Activated CD4-positive, alpha-beta T cell treated with anti-CD3 and anti-CD28 coated beads for 24 hours (primary cell): ENCODE measurements around the gene CDKN2B-AS1.
A peak's percentile ranks its signal among the peaks of the same experiment; 100 is the strongest.

Experiments used
- DNase-seq, 2 donors: peaks; one replicate each; pipeline ENCODE4 v3.0.0-alpha.2; 2020; ENCODE audit warnings: low read depth in 2 of 2

Gene CDKN2B-AS1

DNA sequence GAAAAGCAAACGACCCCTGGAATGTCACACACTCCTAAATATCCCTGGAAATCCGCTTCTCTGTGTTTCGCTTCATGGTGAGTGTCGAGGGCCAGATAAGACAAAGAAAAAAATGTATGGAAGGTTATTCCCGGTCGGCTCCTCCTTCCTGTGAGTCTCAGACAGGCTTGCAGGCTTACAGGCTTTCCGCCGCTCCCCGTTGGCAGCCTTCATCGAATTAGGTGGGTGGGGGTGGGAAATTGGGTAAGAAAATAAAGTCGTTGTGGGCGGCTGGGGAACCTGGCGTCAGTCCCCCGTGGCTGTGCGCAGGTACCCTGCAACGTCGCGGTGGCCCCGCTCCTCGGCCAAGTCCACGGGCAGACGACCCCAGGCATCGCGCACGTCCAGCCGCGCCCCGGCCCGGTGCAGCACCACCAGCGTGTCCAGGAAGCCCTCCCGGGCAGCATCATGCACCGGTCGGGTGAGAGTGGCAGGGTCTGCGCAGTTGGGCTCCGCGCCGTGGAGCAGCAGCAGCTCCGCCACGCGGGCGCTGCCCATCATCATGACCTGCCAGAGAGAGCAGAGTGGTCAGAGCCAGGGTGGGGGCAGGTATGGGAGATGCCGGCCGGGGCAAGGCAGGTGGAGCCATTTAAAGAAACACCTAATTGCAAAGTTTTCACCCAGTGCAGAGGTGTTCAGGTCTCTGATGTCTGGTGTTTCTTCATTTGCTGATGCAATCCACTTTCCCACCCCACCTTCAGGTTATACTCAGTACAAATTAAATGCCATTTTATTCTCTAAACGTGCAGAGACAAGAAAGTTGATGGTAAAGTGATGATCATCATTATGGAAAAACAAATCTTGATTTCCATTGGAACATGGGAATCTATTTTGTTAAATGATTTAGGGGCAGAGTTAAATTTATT, 11.4 kb downstream of the CDKN2B-AS1 start:
- no peak for DNase-seq

DNA sequence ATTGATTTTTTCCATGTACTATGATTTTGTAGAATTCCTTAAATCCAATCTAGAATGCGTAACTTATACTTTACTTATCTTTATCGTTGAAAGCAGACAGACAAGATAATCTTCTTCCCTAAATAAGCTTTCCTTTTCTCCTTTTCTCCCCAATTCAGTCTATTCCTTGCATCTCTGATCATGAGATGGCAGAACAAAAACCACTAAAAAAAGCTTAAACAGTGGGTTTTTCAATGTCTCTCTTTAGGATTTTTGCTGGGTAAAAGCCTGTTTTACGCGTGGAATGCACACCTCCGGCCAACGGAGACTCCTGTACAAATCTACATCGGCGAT, 13.8 kb downstream of the CDKN2B-AS1 start:
- no peak for DNase-seq

DNA sequence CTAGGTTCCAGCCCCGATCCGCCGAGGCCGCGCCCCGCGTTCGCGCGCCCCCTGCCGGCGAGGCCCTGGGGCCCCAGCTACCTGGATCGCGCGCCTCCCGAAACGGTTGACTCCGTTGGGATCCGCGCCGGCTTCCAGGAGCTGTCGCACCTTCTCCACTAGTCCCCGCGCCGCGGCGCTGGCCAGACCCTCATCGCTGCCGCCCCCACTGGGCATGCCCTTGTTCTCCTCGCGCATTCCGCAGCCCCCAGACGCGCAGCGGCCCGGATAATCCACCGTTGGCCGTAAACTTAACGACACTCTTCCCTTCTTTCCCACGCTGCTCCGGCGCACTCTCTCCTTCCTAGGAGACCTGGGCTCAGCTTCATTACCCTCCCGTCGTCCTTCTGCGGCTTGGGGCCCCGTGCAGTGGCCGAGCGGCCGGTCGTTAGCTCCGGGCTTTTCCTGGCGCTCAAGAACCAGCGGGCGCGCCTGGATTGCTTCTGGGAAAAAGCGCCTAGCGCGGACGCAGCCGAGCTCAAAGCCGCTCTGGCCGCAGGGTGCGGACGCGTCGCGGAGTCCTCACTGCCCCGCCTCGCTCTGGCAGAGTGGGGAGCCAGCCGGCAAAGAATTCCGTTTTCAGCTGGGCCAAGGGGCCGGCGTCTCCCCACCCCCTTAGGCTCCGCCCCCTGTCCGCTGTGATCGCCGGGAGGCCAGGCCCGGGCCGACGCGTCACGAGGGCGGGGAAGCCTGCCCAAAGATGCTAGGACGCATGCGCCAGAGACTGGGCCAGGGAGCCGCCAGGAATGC, 14.3 kb downstream of the CDKN2B-AS1 start, which contains the start of gene CDKN2B:
Gene CDKN2B, minus strand, starts transcription at position 589 of the 789 bp plus-strand sequence. Its CDS starts 352 bp downstream, at position 237.
- peak; percentile 54 to 66 for DNase-seq

DNA sequence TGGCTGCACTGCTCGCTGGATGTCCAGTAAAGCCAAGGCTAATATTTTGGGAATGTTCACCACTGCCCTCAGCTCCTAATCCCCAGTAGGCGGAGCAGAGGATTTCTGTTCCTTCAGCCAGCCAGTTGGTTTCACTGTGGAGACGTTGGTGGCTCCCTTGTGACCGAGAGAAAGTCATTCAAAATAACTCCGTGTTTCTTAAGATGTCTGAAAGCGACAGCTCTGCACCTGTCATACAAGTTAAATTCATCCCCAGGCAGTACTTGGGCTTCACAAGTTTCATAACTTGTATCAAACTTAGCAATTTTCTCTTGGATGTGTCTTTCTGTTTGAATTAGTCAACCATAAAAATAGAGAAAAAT, 14.9 kb downstream of the CDKN2B-AS1 start:
- DNase-seq: no peak

DNA sequence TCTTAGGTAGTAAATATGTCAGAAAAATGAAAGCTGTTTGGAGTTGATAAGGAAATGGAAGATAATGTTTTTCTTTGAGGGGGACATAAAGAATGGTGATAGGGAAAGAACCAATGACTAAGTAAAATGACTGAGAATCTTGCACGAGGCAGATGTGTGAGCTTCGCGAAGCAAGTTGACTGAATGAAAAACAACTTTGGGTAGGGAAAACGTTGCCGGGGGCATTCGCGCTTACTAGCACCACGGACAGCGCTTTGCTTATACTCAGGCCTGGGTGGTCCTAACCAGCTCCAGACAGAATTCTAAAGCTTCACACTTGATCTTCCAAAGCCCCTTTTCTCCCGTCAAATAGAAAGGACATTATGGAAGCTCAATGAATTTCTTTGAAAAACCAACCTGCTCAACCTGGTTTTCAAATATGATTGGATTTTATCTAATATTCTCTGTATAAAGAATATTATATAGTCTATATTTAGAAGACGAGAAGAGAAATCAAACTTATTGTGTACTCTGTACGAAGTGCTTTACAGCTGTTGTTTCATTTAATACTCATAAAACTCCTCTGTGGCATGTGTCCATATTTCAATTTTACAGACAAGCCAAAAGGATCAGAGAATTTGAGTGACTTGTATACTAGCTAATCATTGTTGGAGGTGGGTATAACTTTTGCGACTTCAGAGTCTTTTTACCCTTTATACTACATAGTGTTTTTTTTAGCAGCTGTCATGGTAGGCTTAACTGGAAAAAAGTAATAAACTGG, 16.5 kb downstream of the CDKN2B-AS1 start:
- no peak for DNase-seq

DNA sequence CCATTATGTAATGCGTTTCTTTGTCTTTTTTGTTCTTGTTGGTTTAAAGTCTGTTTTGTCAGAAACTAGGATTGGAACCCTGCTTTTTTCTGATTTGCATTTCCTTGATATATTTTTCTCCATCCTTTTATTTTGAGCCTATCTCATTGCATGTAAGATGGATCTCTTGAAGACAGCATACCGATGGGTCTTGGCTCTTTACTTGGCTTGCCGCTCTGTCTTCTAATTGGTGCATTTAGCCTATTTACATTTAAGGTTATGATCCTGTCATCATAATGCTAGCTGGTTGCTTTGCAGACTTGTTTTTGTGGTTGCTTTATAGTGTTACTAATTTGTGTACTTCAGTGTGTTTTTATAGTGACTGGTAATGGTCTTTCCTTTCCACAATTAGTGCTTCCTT, 27.8 kb downstream of the CDKN2B-AS1 start:
- DNase-seq: no peak

DNA sequence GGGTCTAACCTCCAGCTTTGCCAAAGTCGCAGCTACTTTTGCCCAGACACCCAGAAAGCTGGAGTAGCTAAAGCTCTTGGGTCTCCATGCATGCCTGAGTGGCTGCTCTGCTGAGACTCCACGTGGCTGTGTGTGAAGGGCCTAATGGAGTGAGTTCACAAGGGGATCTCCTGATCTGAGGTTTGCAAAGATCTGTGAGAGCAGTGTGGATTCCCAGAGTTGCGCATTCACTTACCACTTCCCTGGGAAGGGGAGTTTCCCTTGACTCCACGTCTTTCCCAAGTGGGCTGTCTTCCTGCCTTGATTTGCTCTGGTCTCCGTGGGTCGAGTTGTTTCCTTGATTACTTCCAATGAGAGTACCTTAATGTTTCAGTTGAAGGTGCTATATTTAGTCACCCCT, 32.1 kb downstream of the CDKN2B-AS1 start:
- DNase-seq: no peak

DNA sequence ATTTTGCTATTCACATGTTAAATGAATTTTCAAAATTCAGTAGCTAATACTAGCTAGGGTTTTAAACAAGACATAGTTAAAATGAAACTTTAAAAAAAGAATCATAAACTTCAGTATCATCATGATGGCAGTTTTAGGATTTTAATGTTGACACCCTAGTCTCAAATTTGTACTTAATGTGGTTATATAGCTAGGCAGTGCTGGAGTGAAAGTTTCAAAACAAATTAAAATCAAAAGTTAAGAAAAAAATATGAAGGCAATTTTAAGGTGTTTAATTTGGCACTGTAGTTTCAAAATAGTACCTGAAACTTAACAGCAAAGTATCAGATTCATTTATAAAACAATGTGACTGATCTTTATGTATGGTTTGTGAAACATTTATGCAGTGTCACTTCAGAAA, 33.8 kb downstream of the CDKN2B-AS1 start:
- no peak for DNase-seq

DNA sequence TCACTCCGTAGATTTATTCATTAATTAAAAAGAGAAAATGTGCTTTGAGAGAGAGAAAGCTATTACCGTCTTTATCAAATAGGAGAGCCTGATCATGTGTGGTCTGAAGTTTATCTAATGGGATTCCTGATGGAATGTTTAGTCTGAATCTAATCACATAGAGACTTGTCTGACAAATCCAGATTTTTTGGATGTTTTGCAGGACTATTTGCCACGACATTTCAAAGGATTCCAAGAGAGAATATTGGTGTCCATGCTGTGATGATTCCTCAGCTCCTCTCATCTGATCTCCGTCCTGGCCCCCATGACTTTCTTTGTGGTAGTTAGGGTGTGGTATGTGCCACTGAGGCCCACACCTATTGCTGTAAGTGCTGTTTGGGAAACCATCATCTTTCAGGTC, 34.6 kb downstream of the CDKN2B-AS1 start:
- no peak for DNase-seq

DNA sequence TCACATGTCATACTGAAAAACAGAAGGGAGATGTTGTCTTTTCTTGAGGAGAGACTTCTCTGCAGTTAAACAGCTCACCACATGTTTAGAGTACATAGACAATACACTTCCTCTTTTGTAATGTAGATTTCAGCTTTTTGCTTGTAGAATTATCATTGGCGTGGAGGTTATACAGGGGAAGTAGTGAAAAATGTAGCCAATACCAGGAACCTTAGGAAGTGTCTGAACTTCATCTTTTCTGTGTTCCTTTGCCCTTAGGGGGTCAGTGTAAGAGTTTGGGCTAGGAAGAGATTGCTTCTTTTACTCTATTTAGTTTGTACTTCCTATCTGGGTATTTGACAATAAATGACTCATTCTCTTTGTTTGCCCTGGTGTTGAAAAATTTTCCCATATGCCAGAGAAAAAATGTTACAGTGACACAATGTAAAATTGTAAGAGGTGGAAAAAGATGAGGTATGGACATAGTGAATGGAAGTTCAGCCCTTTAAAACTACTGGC, 35.6 kb downstream of the CDKN2B-AS1 start:
- DNase-seq: no peak

DNA sequence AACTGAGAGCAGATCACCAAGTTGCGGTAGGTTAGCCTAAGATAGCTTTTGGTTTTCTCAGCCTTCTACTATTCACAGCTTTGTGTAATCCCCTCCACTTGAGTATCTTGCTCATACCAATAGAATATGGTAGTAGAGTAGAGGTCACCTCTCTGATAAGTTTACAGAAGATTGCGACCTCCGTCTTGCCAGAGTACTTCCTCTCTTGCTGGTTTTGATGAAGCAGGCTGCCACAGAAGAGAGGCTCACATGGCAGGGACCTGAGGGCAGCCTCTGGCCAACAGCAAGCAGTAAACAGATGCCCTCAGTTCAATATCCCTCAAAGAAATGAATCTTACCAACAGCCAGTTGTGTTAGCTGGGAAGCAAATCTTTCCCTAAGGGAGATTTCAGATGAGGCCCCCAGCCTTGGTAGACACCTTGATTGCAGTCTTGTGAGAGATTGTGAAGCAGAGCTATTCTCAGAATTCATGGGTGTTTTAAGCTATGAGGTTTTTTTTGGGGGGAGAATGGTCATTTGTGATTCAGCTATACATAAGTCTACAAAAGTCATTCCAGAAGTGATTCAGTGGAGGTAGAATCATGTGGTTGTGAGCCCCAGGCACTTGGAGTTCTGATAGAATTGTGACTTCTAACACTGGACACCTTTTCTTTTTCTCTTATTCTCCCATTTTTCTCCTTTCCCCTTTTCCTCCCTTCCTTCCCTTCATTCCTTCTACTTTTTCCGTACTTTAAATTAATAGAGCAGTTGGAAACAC, 37.2 kb downstream of the CDKN2B-AS1 start:
- no peak for DNase-seq

DNA sequence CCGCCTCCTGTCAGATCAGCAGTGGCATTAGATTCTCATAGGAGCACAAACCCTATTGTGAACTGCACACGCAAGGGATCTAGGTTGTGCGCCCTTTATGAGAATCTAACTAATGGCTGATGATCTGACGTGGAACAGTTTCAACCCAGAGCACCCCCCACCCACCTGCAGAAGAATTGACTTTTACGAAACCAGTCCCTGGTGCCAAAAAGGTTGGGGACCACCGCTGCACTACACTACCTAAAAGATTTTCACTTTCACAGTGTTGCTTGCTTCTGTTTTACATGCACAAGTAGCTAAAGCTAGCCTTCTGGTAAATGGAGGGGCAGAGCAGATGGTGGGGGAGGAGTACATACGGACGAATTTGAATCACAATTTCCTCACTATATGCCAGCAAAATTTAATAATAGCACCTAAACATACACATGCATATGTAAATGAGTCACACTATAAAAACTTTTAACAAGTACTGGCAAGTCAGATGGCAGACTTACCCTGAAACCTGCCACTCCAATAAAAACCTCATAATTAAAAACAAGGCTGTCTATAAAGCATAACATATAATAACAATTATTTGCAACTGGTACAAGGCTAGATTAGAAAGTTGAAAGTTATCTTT, 38.5 kb downstream of the CDKN2B-AS1 start:
- no peak for DNase-seq

DNA sequence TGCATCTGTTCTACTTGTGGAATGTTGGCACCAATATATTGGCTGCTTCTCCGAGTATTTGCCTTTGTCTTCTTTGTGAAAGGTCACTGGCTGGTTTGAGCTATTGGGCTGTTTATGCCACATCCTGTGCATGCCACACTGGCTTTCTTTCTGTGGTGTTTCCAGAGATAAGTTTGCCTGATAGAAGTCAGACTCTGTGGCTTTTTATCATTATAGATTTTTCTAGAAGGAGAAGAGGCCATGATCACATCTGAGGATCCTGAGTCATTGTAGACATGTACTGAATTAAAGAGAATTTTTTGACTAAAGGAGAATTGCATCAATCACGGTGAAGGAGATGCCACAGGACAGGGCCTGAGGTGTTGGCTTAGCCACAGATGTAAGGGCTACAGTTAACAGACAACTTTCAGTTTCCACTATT, 41.0 kb downstream of the CDKN2B-AS1 start:
- no peak for DNase-seq

DNA sequence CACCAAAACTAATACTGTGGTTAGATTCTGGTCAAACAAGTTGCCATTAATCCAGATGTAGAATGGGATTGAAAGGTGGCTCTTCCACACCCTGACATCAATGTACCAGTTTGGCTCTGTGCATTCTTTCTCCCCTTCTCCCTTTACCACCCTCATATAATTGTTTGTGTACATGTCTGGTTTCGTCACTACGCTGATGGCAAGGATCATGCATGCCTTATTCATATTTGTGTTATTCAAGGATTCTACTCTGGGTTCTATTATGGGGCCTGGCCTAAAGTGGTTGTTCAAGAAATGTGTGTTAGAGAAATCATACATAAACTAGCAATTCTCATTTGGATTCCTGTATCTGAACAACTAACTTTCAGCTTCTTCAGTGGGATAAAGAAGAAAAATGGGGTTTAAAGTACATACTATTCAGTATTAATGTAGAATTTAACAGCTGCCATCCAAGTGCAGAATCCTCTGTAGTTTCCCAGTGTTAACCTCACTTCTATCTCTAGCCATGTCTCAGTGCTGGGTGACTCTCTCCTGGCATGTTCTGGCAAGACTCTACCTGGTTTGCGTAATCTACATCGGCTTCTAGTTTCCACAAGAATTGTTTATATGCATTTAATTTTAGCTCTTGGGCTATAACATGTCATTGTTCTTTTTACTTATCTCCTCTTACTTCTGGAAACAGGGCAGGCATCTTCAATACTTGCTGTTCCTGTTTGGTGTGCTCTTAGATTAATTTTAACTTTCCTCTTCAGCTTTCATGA, 42.5 kb downstream of the CDKN2B-AS1 start:
- no peak for DNase-seq

DNA sequence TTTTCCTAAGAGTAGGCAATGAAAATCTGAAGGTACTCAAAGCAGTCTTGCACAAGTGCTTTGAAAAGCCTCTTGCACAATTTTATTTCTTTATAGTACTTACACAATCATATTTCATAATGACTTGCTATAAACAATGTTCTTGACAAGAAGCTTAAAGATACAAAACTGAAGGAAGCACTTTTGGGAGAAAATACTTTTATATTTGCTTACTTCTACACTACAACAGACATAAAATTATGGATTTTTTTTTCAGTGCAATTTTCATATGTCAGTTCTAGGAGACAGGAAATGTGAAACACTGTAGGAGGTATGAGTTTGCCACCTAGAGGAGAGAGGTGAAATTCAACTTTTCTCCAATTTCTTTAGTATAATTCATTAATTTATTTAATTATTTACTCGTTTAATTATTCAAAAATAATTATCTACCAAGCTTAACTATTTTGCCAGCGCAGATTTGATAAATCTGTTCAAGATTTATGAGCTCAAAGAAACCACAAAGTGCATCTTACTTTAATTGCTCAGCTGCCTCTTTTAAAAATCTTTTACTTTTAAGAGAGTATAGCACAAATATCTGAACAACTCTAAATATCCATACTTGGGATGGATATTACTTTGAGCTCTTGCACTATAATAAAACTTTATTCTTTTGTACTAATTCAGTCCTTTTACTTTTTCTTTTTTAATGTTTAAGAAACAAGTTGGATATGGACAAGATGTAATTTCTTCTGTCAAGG, 43.5 kb downstream of the CDKN2B-AS1 start:
- DNase-seq: no peak

DNA sequence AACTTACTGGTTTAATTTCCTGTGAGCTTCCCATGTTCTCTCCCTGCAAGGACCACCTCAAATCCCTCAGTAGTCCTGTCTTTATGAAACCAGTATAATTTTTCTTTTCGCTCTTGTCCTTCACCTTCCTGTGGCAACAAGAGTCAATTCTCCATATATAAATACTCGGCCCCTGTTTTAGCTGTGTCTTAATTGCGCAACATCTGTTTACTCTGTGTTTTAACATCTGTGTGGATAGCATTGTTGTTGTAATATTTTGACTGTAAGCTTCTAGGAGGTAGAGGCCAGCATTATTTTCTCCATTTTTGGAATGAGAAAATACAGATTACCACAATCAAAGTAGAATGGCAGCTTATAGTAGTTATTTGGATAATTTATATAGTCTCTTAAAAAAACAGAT, 44.7 kb downstream of the CDKN2B-AS1 start:
- DNase-seq: no peak

DNA sequence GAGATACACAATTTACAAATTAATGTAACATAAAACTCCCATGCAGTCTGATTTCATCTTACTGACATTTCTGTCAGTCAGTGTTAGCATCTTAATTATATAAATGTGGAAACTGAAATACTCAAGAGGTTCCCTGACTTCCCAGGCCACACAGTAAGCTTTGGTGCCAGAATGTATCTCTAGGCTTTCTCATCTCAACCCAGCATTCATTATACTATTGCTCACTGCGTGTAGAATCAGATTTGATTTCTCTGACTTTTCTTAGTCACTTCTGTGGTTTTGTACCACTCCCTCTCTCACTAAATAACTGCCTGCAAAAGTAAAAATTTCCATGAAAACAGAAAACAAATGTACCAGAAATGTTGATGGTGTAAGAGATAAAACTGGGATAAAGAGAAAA, 46.2 kb downstream of the CDKN2B-AS1 start:
- DNase-seq: no peak

DNA sequence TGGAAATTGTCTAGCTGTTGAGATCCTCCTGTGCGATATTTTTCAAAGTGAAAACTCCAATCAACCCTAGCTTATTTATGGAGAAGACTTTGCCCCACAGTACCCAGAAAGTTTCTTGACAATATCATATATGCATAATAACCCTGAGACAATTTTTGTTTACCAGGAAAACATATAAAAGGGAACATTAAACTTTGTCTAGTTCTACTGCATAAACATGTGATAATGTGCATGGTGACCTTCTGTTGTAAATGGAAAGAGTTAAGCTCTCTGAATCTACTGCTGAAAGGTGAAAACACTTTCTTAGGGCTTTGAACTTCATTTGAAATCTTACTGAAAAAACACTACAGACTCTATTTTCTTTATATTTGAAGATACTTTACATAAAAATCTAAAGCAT, 46.8 kb downstream of the CDKN2B-AS1 start:
- DNase-seq: no peak

DNA sequence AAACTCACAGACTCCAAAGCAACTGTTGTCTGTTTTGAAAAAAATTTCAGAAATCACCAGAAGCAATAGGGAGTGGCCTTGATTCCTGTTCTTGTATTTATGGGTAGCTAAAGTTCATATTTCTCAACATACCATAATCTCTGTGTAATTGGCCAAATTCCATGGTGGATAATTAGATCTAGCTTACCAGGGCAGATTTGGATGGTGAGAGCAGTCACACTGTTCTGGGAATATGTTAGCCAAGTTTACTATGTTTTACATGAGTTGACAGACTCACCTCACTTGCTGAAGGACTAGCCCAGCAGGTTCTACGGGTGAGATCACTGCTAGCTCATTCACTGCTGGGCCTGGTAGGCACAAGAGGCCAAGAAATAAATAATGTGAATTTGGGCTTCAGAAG, 47.2 kb downstream of the CDKN2B-AS1 start:
- DNase-seq: no peak
